Hematopoietic multipotent progenitor cell treated with erythropoietin and hydrocortisone succinate and interleukin-3 and kit ligand, for 6 days (in vitro differentiated cells): ENCODE data around the gene MUC6.
A peak's percentile ranks its signal among the peaks of the same experiment; 100 is the strongest.
"Not testable (repeated sequence)": the region's sequence is repeated elsewhere in the genome, so short reads cannot be mapped to it uniquely, and the experiment has no call there.

ENCODE experiments used
- DNase-seq: peaks from one replicate; pipeline ENCODE4 v3.0.0-alpha.2; 2015

MUC6 gene

GRCh38 chr11:1019321-1019910 is 17.1 kb downstream of the MUC6 start:
- DNase-seq: no peak

DNA sequence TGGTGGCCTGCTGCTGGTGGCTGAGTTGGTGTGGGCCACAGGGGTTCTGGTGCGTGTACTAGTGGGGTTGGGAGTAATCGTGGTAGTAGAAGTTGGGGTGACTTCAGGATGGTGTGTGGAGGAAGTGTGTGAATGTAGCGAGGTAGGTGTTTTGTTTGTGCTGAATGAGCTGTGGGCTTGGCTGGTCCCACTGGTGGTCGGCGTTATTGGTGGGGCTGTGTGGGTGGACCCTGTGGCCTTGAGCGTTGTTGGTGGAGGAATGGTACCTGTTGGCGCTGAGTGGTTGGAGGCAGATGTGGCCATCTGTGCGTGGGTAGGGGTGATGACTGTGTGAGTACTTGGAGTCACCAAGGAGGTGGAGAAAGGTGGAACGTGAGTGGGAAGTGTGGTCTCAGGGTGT is 18.4 kb downstream of the MUC6 start:
- no peak for DNase-seq

DNA sequence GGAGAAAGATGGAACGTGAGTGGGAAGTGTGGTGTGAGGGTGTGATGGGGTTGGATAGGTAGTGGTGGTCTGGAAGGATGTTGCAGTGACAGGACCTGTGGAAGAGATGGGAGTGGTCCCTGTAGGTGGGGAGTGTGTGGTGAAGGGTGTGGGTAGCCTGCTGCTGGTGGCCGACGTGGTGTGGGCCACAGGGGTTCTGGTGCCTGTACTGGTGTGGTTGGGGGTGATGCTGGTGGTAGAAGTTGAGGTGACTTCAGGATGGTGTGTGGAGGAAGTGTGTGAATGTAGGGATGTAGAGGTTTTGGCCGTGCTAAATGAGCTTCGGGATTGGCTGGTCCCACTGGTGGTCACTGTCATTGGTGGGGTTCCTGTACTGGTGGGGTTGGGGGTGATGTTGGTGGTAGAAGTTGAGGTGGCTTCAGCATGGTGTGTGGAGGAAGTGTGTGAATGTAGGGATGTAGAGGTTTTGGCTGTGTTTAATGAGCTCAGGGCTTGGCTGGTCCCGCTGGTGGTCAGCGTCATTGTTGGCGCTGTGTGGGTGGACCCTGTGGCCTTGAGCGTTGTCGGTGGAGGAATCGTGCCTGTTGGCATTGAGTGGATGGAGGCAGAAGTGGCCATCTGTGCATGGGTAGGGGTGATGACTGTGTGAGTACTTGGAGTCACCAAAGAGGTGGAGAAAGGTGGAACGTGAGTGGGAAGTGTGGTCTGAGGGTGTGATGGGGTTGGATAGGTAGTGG is 19.1 kb downstream of the MUC6 start:
- DNase-seq: no peak

- DNase-seq: not testable (repeated sequence)
These were observed 19.9 kb downstream of the MUC6 start for GRCh38 chr11:1016610-1017126.

DNA sequence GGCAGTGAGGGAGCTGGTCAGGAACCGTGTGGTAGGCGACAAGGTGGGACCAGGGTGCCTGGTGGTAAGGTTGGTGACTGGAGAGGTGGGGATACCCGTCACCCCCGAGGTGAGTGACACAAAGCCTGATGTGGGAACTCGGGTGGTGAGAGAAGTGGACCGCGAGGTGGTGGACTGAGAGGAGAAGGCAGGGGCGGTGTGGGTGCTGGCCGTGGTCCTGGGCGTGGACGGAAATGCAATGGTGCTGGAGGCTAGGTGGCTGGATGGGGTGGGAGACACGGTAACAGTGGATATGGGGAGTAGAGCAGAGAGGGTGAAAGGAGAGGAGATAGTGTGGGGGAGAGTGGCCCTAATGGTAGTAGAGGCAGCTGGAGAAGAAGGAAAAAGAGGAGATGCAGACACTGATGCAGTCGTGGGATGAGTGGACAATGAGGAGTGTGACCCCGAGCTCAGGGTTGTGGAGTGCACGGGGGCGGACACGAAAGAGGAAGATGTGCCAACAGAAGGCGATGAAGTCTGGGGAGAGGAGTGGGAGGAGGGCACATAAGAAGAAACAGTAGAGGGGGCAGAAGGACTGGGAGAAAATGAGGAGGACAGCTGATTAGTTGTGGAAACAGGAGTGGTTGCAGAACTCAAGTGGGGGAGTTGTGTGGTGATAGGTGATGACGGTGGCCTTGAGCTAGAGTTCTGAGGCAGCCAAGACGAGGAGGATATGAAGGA is 20.5 kb downstream of the MUC6 start:
- DNase-seq: no peak

DNA sequence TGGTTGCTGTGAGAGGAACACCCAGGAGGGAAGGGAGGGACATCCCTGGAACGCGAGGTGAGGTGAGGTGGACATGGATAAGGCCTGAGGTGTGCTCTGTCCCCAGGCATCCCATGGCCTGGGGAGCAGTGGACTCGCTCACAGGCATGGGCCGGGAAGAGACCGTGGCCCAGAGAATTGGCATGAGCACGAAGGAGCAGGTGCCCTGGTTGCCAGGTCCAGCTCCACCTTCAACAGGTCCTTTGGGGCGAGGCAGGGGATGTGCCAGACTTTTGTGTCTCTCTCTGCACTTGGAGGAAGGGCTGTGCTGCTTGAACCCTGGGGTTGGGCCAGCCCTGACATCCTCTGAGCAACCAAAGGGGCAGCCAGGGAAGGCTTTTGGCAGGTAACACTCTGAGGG is 21.5 kb downstream of the MUC6 start:
- DNase-seq: no peak

- DNase-seq: no peak
These were observed 22.2 kb downstream of the MUC6 start for GRCh38 chr11:1014276-1014675.

GRCh38 chr11:1013631-1013935 is 22.9 kb downstream of the MUC6 start:
- no peak for DNase-seq

DNA sequence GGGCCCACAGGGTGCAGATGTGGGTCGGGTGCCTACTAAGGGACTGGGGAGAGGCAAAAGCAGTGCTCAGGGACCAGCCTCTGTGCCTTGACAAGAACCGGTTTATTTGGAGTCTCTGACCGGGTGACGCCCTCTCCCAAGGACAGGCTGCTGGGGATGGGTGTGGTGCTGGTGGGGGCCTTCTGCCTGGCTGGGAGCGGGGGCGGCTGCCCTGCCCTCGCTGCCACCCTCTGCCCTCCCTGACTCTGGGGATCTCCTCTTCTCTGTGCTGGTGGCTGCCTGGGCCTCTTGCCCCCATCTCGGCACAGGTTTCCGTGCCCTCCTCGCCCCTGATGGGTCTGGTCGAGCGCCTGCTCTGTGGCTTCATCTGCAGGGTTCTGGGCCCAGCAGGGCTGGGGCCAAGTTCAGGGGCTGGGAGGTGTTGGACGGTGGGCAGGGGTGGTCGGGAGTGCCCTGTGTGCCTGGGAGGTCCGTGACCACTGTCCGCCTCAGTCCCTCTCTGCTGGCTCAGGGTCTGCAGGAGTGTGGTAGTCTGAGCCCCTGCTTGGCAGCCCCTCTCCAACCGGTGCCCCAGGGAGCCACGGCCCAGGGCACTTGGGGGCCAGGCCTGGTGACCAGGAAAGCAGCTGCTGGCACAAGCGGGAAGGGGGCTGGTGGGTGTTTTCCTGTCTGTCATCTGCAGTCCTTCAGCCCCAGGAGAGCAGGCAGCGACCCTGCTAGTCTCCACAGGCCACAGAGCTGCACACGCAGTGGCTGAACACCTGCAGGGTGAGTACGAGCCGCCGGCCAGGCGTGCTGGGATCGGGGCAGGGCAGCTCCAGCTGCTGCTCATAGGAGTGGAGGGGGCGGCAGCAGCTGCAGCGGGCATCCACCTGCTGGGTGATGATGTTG is 23.5 kb downstream of the MUC6 start:
- peak; percentile 21 for DNase-seq

DNA sequence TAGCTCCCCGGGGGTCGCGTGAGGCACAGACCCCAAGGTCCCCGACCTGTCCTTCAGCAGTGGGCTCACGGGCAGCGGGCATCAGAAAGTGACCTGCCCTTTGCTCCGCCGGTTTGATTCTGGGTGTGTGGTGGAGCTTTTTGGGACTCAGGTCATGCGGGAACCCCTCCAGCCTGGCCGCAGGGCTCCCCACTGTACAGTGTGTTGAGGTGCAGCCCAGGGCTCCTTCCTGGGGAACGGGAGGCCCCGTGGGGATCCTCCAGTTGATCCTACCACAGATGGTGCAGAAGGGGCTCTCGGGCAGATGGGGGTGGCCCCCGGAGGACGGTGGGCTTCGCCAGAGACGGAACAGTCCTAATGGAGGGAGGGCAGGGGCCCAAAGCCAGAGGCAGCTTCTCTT is 24.2 kb downstream of the MUC6 start:
- DNase-seq: no peak

DNA sequence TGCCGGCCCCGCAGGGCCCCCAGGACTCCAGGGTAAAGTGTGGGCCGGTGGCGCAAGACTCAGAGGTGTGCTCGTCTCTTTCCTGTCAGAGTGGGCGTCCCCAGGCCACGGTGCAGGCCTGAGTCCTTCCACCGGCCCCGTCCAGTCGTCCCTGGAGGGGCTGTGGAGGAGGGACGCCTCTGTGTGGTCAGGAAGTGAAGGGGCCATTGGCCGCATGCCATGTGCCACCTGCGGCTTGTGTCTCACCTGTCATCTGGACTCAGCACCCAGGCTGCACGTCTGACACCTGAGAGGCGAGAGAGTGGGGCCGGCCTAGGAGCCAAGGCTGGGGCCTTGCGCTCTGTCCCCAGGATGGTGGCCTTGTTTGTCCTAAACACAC is 25.2 kb downstream of the MUC6 start:
- no peak for DNase-seq

DNA sequence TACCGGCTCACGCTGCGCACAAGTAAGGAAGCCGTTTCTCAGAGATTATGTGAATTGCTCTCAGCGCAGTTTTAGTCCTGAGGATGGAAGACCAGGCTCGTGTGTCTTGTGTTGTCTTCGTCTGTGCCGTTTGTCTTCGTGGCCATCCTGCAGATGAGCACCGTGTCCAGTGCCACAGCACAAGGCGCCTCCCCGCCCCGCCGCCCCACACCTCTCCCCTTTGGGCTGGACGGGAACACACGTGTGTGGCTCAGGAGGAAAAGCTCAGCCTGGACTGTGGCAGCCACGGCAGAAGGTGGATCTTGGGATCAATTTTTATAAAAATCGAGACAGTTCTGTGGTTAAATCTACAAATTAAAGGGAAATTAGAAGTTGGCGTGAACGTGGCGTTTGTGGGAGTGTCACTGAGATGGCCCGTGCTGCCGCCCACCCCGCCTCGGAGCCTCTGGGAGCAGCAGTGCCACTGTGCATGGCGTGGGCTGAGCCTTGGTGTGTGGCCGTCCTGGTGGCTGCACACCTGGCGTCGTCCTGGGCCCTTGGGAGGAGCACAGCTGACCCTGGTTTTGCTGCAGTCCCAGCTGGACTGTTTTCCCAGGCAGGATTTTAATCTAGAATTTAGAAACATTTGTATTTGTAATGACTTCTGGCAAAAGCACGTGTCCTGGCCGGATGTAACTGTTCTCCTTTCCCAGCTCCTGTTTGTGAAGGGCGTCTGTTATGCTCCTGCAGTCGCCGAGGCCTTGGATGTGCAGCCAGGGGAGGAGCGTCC is 25.8 kb downstream of the MUC6 start:
- no peak for DNase-seq

- DNase-seq: no peak
These were observed 26.5 kb downstream of the MUC6 start for GRCh38 chr11:1009991-1010390.

DNA sequence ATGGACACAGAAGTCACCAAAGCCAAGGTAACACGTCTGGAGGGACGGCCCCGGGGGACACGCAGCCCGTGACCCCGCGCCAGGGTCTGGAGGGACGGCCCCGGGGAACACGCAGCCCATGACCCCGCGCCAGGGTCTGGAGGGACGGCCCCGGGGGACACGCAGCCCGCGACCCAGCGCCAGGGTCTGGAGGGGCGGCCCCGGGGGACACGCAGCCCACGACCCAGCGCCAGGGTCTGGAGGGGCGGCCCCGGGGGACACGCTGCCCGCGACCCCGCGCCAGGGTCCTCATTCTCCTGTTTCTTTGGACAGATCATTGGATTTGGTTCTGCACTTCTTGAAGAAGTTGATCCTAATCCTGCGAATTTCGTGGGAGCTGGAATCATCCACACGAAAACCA is 27.1 kb downstream of the MUC6 start:
- no peak for DNase-seq

- no peak for DNase-seq
These were observed 27.7 kb downstream of the MUC6 start for GRCh38 chr11:1008803-1009145.

DNA sequence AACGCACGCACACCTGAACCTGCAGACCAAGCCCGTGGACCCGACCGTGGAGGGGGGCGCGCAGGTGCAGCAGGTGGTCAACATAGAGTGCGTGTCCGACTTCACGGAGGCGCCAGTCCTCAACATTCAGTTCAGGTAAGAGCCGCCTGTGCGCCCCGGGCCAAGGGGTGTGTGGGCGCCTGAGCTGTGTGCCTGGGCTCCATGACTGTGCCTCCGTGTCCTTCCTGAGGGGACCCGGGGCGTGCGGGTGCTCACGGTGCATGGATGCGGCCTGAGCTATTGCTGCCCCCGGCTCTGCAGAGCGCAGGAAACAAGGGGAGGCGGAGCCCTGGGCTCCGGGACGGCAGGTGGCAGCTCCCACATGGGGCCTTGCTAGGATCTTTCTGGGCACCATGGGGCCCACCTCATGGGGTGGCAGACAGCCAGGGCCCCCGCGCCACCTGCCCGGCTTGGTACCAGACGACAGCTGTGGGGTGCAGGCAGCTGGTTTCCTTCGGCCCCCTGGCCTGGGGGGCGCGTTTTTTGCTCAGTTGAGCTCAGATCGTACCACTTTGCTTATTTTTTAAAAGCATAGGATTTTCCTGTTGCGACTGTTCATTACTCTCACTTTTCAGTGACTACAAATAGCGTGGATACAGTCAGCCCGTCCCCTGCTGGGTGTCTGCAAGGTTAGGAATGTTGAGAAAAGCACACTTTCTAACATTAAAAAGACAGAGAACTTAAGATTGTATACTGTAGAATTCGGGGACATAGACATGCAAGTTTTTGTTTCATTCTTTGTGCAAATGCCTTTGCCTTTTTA is 28.3 kb downstream of the MUC6 start:
- DNase-seq: no peak

DNA sequence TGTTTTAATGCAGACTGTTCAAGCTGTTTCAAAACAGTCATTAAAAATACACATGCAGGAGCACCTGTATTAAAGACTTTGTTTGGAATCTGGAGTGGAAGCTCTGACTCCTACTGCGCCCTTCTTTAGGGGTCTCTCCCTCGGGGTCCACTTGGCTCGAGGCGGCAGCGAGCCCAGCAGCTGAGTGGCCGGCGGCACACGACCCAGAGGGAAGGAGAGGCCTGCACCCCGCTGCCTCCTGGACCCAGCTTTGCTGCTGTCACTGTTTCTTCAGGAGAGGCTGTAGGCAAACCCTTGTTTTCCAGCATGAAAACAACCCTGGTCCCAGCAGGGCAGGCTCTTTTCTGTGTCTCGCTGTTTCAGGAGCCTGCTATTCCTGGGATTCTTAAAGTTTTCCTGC is 29.2 kb downstream of the MUC6 start:
- no peak for DNase-seq

DNA sequence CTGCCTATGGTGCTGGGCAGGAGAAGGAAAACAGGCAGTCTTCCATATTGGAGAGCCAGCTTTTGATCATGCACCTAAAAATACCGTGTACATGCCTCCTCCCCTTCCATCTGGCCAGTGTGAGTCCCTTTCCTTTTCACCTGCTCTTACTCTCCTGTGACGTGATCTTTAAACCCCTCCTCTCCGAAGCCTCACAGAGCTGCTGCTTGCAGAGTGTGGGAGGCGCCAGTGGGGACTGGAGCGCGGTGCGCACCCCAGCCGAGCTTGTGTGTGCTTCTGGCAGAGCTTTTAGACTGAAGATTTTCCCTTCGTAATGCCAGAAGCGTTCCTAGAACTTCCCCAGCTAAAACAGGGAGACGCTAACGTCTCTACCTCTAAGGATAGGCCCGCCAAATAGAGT is 29.8 kb downstream of the MUC6 start:
- no peak for DNase-seq

DNA sequence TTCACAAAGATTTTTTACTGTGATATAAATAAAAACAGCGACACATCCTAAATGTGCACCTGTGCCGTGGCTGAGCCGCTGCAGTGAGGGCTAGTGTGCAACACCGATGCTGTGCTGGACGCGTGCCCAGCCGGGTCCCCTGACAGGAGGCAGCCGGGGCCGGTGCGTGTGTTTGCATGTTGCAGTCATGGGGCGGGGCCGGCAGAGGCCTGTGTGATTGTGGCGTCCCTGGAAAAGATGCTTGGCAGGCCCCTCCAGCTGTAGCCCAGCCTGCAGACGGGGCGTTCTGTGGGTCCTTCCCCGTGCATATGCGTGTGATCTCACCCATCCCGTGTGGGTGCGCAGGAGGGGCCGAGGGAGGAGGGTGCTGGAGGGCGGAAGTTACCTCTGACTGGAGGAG is 30.6 kb downstream of the MUC6 start:
- no peak for DNase-seq

DNA sequence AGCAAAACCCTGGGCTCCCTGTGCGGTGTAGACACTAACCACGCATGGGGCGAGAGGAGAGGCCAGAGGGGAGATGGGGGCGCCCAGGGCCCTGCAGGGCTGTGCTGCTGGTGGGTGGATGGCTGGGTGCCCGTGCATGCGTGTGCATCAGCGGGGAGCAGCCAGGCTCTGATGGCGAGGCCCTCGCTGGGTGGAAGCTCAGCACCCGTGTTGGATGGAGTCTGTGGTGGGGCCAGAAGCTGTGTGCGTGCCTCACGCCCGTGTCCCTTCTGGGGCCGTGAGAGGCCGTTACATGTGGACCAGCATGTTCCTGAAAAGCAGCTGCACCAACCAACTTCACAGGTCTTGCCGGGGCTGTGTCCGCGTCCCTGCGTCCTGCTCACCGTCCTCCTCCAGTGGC is 33.4 kb downstream of the MUC6 start:
- no peak for DNase-seq

DNA sequence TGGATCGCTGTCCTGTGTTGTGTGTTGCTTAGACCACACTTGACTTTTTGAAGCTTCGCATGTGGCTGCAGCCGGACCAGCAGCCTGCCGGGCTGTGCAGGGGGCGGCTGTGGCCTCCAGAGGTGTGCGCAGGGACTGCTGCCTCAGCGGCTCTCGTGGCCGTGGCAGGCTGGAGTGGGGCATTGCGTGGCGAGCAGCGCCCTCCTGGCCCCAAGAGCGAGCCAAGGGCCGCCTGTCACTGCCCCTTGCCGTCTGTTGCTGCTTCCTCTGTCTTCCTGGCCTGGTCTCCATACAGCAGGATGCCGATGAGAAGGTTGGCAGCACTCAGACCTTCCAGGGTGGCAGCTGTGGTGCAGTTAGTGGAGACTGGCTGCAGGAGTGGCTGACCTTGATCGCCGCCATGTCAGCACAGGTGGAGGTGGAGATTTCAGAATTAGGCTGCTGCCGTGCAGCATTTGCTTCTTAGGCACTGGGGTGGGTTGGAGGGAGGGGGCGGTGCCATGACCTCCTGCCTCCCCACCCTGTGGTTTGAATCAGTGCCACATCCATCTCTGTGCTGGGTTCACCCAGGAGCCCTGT is 34.0 kb downstream of the MUC6 start:
- DNase-seq: no peak
